ENCODE results near the gene PAFAH2.

PAFAH2 gene

DNA sequence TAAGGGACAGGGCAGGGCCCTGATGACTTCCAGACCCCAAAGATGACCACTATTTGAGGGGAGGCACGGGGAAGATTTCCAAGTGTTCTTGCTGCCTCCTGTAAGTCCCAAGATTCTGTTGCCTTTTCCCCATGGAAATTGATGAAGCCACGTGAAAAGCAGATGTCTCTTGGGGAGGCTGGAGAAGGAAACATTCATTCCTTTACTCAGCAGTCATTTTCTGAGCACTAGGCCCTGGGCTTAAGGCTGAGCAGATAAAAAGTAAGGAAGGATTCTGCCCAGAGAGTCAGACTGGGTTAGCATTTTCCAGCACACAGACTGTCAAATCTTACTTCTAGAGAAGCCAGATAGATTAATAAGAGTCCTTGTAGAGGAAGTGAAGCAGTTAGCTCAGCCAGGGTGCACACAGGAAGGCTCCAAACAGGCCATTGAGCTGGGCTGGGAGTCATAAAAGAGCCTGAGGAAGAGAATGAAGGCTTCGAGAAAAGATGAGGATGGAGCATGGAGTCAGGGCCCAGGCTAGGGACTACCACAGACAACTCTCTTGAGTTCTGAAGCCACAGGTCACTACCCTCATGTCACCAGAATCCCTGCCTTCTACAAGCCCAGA is 33.9 kb upstream of the PAFAH2 start:
- H3K4me3 ChIP-seq (ENCODE audit: low read depth, low read length) = no peak overlapping the region

DNA sequence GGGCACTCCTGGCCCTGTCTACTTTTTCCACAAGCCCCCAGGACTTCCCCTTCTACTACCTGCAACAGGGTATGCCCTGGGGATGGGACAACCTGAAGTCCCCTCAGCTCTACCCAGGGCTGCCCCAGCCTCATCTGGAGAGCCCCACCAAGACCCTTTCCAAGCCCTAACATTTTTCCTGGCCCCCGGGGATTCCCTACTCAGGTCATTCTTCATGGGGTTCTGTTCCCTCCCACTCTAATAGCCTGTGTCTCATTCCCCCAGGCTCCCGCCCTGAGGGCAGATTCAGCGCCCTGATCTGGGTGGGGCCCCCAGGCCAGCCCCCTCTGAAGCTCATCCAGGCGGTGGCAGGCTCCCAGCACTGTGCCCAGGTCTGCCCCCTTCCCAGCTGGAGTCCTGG is 33.3 kb upstream of the PAFAH2 start:
- H3K4me3 ChIP-seq (ENCODE audit: low read depth, low read length) = no peak overlapping the region

DNA sequence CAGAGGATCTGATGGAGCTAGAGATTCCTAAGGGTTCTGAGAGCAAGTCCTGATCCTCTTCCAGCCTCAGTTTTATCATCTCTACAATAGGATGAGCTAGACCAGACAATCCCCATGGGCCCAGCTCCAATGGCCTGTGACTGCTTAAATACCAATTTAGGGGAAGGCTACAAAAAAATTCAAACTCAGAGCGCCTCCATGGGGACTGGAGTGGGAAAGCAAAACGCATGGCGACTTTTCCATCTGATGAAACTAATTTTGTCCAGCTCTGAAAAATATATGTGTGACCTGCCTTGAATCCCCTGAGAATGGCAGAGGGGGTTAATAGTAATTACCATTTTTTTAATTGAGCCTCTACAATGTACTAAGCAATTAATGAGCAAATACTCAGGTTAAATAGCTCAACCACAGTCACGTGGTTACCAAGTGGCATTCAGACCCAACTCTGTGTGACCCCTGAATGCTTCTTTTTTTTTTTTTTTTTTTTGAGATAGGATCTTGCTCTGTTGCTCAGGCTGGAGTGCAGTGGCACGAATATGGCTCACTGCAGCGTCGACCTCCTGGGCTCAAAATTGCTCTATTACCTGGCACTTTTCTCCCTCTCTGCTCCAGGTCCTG is 32.1 kb upstream of the PAFAH2 start:
- H3K4me3 ChIP-seq (ENCODE audit: low read depth, low read length) = no peak overlapping the region

DNA sequence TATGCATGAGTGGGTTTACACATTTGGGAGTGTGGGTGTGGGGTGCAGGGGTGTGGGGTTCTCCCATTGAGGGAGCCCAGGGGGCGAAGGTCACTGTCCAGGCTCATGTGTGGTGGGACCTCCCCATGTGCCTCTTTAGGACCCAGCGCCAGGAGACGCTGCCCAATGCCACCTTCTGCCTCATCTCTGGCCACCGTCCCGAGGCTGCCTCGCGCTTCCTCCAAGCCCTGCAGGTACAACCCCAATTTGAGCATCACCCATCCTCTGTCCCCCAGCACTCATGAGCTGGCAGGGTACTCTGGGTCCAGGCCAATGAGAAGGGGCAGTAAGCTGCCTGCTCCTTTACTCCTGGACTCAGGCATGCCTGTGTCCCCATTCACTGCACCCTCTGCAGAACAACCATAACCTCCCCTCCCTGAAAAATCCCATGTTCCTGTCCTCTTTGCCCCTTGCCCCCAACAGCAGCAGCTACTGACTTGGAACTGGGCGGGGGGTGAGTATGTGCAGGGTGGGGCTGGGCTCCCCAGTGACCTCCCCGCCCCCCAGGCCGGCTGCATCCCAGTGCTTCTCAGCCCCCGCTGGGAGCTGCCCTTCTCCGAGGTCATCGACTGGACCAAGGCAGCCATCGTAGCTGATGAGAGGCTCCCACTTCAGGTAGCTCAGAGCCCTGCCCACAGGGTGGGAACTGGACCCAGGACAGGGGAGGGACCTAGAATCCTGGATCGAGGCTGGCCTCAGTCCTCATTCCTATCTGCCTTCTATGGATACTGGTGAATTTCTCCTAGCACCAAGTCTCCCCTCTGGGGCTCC is 31.4 kb upstream of the PAFAH2 start:
- H3K4me3 ChIP-seq (ENCODE audit: low read depth, low read length) = no peak overlapping the region

DNA sequence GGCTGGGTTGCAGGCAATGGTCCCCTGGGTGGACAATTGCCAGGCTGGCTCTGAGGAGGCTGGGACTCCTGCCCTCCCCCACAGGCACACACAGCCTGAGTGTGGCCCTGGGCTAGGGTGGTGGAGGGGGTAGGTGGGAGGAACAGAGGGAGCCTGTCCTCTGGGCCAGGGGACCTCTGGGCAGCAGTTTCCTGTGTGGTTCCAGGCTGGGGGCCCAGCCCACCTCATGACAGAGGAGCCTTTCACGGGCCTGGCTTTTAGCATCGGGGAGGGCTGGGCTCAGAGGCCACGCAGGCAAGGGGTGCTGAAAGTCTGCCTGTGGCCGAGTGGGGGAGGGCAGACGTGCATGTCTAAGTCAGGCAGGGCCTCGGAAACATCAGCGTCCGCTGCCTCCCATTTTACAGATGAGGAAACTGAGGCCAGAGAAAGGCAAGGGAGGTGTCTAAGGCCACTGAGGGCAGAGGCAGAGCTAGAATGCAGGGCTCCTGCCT is 30.7 kb upstream of the PAFAH2 start:
- no peak overlapping the region for H3K4me3 ChIP-seq (ENCODE audit: low read depth, low read length)

DNA sequence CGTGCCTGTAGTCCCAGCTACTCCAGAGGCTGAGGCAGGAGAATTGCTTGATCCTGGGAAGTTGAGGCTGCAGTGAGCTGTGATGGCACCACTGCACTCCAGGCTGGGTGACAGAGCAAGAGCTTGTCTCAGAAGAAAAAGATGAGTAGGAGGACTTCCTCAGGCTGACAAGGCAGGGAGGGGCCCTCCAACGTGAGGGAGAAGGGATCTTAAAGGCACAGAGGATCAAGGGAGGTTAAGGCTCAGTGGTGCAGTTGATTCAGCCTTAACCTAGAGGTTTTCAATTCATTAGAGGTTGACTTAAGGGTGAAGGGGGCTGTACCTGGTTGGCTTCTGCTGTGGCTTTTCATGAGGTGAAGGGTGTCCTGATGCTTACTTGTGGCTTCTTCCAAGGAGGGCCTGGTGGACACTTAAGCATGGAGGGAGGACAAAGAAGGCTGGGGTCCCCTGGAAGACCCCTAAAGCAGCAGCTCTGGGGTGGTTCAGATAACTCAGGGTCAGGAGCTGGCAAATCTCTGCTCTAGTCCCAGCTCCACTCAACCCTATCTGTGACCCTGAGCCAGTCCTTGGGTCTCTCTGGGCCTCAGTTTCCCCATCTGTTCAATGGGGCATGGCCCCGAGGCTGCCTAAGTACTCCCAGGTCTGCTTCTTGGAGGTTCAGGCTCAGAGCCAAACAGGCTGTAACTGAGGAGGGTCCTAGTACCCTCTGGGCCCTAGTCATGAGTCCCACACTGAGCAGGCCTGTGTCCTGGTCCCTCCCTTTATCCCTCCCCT is 30.0 kb upstream of the PAFAH2 start:
- H3K4me3 ChIP-seq (ENCODE audit: low read depth, low read length) = no peak overlapping the region

DNA sequence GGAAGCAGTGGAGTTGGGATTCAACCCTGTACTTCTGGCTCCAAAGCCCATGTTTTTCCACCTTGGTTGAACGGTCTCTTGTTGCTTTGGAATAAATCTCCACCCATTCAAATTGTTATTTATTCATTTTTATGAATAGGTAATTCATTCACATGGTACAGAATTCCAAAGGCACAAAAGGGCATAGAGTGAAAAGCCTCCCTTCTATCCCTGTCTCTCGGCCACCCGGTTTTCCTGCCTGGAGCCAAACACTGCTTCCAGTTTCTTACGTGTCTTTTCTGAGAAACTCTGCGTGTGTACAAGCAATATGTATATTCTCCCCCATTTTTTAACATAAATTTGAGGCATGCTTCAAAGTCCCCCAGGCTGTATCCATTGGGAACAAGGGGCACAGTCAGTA is 27.7 kb upstream of the PAFAH2 start:
- no peak overlapping the region for H3K4me3 ChIP-seq (ENCODE audit: low read depth, low read length)

DNA sequence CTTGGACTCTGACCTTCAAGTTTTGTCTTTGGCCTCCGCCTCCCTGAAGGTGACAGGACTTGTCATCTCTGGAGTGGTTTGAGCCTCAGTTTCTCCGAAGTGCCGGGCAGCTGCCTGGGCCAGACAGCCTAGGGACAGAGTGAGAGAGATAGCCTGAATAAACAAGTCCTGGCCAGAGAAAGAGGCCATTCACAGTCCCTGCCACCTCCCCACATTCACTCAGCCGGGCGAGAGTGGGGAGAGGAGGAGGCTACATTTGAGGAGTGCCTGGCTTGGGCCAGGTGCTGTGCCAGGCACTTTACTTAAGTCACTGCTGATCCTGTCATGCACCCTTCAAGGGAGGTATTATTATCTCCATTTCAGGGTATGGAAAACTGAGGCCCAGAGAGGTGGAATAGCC is 27.2 kb upstream of the PAFAH2 start:
- H3K4me3 ChIP-seq (ENCODE audit: low read depth, low read length) = no peak overlapping the region

DNA sequence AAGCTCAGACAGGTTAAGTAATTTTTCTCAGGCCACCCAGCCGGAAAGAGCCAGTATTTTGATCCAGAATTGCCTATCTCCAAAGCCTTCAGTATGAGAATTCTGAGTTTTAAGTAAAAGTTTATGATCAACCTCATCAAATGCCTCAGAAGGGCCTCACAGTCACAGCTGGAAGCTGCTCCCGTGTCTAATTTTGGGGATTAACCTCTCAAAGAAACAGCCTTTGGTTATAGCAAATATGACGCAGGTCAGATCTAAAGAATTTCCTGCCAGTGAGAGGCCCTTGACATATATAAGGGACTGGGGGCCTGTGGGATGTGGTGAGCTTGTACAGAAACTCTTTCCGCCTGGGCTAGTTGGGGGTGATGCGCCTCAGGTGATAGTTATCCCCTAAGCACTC is 26.0 kb upstream of the PAFAH2 start:
- no peak overlapping the region for H3K4me3 ChIP-seq (ENCODE audit: low read depth, low read length)

DNA sequence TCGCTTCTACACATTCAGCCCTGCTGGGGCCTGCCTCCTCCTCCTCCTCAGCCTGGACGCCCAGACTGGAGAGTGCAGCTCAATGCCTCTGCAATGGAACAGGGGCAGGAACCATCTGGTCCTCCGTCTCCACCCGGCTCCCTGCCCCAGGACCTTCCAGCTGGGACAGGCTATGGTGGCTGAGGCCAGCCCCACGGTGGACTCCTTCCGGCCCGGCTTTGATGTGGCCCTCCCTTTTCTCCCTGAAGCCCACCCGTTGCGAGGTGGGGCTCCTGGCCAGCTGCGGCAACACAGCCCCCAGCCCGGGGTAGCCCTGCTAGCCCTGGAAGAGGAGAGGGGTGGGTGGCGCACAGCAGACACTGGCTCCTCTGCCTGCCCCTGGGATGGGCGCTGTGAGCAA is 25.1 kb upstream of the PAFAH2 start:
- H3K4me3 ChIP-seq (ENCODE audit: low read depth, low read length) = no peak overlapping the region

DNA sequence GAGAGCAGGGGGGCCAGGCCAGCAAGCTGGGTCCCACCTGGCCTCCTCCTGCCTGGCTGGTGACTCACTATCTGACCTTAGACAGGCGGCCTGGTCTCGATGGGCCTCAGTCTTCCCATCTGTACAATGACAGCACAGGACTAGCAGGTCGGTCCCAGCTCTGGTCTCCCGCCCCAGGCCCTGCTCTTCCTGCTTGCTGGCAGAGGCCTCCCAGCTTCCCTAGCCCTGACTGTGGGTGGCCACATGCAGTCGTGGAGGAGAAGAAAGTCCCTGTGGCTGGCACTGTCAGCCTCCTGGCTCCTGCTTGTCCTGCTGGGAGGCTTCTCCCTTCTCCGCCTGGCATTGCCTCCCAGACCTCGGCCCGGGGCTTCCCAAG is 24.5 kb upstream of the PAFAH2 start:
- no peak overlapping the region for H3K4me3 ChIP-seq (ENCODE audit: low read depth, low read length)

DNA sequence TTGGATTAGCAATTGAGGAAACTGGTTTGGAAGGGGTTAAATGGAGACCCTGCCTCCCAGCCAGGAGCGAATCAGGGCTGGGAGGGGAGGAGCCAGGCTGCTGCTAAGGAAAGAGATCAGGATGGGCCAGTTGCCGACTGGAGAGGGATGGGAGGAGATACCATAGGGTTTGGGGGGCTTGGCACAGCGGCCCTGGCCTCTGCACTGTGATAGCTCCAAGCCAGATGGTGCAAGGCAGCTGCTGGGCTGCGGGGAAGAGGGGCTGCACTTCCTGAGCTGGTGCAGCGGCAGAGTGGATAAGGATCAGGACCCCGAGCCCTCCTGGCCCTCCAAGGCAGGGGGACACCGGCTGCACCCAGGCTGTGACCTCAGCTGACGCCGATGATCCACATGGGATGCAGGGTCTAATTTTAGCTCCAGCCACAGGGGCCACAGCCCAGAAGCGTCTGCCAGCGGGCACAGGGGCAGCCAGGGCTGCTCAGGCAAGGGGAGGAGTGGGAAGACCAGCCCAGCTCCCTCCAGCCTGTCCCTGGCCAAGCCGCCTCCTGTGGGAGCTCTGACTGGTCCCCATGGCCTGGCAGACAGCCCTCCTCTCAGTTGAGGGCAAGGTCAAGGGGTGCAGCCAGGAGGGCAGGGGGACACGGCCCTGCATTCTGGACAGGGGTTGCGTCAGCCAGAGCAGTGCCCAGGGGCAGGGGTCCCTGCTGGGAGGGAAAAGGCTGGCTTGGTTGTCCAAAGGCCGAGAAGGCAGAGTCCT is 24.0 kb upstream of the PAFAH2 start, which contains the start of gene EXTL1:
EXTL1 (plus strand) TSS at position 129 of the 757 bp plus-strand sequence. CDS start 872 bp downstream, outside the sequence.
- H3K4me3 ChIP-seq (ENCODE audit: low read depth, low read length) = no peak within 1 kb of the TSS

DNA sequence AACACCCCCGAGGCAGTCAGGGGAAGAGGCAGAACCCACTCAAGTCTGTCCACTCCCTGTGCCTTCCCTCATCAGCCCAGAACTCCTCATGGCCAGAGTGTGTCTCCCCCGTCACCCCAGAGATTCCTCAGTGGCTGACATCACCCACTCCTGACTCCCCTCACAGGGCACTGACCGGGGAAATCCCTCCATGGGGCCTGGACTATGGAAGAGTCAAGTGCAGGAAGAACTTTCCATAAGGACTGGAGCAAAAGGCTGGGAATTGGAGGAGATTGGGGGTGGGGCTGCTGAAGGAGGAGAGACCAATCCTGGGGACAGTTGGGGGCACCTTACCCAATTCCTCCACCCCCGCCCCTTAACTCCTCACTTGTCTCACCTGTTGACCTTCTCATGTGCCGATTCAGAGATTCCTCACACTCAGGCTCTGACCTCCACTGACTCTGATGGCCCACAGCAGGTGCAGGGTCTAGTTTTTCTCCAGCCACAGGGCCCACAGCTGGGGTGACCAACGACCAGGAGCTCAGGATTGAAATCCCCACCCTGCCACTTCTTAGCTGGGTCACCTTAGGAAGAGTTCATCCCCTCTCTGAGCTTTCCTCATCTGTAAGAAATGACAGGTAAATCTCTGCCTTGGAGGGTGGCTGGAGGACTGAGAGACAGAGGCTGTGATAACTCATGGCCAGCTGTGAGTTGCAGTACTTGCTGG is 23.2 kb upstream of the PAFAH2 start:
- H3K4me3 ChIP-seq (ENCODE audit: low read depth, low read length) = no peak overlapping the region

DNA sequence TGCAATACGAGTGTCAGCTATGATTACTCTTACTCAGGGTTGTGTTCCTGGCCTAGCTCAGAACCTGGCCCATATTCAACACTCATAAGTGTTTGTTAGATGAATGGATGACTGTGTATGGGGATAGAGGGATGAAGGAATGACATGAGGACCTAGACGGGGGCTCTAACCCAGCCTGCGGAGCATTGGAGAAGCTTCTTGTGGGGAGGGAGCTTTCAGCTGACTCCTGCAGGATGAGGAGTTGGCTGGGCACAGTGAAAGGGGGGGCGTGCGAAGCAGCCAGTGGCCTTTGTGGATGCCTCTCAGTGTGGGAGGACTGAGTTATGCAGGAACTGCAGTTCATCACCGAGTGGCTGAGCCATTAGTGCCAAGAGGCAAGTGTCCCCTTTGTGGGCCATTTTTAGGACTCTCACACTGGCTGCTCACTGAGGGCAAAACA is 22.5 kb upstream of the PAFAH2 start:
- H3K4me3 ChIP-seq (ENCODE audit: low read depth, low read length) = no peak overlapping the region

DNA sequence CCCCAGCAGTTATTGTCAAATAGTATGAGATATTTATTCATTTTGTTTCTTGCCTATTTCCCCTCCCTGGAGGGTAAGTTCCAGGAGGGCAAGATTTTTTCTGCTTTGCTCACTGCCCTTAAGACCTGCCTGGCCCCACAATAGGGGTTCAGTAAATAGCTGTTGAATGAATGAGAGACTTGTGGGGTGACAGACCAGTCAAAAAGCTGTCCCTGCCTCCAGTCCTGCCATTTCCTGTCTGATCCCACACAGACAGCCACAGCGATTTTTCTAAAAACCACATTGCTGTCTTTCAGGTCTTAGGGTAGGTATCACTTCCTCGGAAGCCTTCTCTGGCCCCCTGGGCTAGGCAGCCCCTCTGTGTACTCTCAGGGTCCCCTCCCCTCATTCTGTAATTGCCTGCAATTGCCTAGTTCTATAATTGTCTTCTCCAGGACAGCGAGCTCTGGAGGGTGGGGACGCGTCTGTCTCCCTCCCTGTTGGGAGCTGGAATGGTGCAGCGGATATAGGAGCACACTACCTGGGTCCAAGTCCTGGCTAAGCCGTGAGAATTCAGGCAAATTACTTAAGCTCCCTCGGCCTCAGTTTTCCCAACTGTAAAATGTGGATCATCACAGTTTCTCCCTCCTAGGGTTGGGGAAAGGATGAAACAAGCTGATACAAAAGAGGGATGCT is 21.9 kb upstream of the PAFAH2 start:
- no peak overlapping the region for H3K4me3 ChIP-seq (ENCODE audit: low read depth, low read length)

DNA sequence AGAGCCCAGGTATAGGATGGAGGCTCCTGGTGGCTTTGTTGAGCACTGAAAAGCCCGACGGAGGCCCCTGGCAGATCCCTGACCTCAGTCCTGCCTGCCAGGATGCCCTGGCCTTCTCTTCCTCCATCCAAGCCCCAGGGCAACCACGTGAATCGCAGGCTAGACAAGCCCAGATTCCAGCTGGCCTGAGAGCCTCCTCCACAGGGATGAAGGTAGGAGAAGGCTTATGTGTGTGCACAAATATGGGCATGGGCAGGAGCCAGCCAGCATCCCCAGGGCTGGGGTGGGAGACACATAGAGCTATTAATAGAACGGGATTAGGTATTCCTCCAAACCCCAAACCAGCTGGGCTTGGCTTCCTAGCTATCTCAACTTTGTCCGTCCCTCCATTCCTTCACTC is 19.7 kb upstream of the PAFAH2 start:
- H3K4me3 ChIP-seq (ENCODE audit: low read depth, low read length) = no peak overlapping the region

DNA sequence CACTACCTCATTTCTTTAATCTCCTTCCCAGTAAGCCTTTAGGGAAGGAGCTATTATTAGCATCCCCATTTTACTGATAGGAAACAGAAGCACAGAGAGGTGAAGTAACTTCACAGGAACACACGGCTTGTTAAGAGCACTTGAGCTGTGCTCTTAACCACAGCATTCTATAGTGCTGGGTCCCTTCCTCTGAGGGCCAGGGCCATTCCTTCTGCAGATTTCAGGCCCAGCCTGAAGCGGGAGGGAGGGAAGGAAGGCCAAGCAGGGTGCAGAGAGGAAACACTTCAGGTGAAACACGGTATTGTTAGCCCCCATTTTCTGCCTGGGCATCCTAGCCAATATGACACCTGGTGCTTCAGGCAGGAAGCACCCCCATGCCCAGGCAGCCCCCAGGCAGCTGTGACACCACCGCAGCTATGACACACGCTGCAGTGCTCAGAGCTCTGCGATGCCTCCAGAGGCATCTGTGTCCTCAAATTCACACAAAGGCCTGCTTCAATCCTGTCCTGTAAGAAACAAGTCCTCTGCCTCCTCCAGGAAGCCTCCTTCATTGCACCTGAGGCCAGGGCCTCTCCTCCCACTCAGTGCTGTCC is 19.2 kb upstream of the PAFAH2 start:
- no peak overlapping the region for H3K4me3 ChIP-seq (ENCODE audit: low read depth, low read length)

DNA sequence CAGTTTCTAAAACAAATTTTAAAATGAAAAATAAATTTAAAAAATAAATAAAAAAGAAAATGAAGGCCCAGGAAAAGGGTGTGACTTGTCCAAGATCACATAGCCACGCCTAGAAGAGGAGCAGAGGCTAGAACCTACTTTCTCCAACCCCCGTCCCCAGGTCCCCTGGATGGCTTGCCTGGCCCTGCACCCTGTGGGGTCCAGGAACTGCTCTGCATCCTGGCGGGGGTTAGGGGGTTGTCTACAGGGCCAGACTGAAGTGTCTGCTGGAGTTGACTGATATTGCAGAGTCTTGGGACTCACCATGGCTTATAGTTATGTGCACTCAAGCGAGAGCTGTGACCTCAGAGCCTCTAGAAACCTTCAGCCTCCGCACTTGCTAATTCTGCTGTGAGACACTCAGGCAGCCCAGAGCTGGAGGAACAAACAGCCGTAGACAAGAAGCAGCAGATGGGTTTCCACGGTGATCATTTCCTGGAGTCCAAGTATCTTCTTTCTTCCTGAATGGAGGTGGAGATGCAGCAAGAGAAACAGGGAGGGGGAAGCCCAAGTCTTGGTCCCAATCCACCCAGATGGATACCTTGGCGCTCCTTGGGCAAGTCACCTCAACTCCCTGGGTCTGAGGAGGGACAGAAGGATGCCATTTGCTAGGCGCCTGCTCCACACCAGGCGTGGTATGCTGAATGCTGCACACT is 18.5 kb upstream of the PAFAH2 start:
- no peak overlapping the region for H3K4me3 ChIP-seq (ENCODE audit: low read depth, low read length)

Data from iPS-11a (cell line).